Embryonic facial prominence (tissue), 1 donor: ENCODE results near the gene ALDH18A1.

Experiments
- DNase-seq: peaks from one replicate; pipeline ENCODE4 v3.0.0-alpha.2; 2016; ENCODE audit errors: extremely low spot score

Gene ALDH18A1

DNA sequence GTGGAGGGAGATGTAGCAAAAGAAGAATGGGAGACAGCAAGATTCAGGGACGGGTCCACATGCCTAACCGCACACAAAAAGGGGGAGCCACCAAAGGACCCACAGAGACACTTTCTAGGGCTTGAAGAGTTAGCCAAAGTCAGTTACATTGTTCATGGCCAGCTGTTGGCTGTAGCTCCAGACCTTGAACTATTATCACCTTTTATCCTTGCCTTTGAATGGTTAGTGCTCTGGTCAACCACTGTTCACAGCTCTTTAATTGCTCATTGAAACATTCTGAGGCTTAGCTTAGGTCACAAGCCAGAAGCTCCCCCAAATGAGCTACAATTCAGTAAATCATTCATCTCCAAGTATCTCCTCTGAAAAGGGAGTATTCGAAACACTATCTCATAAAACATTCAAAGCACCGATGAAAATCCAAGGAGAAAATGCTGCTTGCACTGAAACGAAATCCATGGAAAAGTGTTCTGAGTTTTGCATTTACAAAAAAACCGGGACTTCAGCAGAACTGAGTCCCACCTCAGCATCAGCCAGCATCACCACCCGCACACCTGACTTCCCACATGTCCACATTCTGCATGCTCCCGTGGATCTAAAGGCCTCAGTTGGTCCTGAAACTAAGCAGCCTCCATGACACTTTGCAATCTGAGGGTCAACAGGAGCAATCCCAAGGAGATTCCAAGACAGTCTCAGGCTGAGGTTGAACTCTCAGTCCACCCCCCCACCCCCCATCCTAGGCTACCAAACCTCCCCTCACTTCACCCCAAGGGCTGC, 99.3 kb downstream of the ALDH18A1 start:
- DNase-seq, result no peak
